Hematopoietic multipotent progenitor cell treated with erythropoietin and hydrocortisone succinate and interleukin-3 and kit ligand, for 17 days (in vitro differentiated cells): ENCODE measurements around the gene CDK8.
A peak's percentile ranks its signal among the peaks of the same experiment; 100 is the strongest.
"Not testable (repeated sequence)": the region's sequence is repeated elsewhere in the genome, so short reads cannot be mapped to it uniquely, and the experiment has no call there.

Experiments
- DNase-seq: peaks from one replicate; pipeline ENCODE4 v3.0.0-alpha.2; 2015; ENCODE audit warnings: low spot score

The CDK8 gene

DNA sequence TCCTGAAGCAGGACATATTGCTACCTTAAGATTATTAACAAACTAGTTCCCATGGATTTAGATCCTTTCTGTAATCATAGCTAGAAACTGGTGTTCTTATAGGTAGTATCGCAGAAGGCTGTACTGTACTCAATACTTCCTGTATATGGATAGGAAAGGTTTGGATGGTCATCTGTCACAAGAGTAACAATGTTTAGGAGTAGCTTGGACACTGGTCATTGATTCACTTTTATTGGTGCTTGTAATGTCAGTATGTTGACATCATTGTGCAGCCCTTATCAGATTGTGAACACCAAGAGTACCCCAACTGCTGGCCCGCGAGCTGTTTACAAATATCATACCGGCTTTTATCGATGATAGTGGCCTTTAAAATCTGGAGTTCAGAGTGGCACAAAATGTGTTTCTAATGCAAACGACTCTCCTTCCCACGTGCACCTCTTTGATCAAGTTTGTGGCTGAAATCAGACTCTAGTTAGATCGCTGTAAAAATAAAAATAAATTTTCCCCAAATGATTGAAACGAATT, 605 bp upstream of the CDK8 start:
- DNase-seq = no peak

DNA sequence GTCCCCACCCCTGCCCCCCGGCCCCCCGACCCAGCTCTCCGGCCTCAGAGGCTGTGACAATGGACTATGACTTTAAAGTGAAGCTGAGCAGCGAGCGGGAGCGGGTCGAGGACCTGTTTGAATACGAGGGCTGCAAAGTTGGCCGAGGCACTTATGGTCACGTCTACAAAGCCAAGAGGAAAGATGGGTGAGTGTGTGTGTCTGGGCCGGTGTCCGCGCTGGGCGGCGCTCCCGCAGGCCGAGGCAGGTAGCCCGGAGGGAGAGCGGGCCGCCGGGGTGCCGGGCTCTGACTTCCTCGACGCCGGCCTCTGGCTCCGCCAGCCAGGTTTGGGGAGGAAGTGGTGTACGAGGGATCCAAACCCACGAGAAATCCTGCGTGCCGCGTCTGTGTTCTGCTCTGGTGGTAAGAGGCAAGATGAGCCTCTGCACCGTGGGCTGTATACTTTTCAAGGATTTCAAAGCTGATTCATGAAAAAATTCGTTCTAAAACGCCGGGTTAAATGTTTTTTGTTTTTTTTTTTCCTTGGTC, 718 bp downstream of the CDK8 start:
- peak; percentile 49 for DNase-seq

DNA sequence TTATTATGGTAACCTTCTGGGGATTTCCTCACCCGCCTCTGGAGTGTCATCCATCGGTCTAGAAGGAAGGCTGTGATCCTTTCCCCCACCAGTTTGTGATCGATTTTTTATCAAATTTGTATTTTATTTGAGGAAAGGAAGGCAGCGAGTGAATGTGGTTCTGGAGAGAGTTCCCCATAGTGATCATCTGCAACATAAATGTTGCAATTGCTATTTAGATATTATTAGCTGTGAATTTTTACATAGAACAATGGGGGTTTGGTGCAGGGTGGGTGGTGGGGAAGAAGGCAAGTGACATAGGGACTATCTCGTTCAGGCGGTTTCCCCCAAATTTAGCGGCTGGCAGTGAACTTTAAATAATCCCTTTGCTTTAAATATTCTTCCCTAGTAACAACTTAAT, 1.2 kb downstream of the CDK8 start:
- DNase-seq = no peak

DNA sequence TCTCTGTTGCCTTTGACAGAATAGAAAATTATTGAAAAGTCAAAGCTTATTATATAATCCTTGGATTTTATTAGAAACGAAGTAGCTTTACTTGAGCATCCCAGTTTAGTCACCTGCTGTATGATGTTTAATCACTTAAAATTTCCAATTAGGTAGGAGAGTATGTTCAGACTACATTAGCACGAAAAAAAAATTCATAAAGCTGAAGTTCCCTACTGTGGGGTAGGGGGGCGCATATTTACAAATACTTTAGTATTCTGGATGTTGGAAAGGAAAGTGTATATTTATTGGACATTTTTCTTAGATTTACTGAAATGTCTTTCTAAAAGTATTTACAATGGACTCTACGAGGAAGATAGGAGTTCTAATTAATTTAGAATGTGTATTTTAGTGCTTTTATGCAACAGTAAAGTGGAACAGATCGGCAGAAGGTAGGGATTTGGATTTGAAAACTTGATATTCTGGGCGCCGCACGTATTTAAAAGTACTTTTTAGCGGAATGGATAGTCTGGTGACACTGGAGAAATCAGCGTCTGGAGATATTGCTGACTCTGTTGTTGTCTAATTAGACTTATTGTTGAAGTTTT, 1.9 kb downstream of the CDK8 start:
- peak; percentile 22 for DNase-seq

DNA sequence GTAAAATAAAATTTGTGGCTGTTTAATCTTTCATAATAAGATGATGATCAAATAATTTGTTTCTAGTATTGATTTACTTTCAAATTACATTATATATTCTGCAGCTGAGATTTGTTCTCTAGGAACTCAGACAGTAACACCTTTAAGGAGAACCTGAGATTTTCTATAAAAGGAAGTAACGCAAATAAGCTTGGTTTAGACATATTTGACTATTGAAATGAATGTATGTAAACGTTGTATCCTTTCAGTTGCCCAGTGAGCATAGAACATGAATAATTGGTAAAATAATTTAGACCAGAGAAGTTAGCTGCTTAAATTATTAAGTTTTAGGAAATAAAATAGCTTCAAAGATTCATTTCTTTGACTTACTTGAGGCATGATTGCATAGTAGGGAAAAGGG, 3.1 kb downstream of the CDK8 start:
- no peak for DNase-seq

DNA sequence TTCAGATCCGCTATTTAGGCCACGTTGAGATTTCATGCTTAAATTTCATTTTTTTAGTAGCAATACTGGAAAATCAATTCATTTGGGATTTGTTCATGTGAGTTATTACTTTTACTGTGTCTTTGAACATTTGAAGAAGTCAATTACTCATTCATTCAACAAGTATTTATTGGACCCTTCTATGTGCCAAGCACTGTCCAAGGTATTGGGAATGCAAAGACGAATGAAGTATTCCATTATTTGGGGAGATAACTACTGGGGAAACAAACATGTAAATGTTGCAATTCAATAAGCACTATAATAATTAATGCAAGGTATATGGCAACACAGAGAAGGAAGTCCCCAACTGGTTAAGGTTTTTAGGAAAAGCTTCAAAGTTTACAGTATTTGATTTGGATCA, 5.7 kb downstream of the CDK8 start:
- no peak for DNase-seq

DNA sequence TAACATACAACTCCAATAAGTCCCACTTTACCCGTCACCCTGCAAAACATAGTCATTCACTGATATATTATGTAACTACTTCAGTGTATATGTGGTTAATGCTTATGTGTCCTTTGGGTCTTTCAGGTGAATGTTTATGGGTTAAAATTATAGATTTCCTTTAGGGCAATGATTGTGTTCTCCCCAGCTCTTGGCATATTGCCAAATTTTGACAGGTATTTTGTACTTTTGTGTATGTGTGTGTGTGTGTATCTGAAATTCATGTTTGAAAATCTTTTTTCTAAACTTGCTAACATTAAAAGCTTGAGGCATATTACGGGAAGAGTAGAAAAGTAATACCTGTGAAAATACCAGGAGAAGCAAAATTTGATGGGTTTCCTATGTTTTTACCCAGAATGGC, 8.2 kb downstream of the CDK8 start:
- DNase-seq = no peak

DNA sequence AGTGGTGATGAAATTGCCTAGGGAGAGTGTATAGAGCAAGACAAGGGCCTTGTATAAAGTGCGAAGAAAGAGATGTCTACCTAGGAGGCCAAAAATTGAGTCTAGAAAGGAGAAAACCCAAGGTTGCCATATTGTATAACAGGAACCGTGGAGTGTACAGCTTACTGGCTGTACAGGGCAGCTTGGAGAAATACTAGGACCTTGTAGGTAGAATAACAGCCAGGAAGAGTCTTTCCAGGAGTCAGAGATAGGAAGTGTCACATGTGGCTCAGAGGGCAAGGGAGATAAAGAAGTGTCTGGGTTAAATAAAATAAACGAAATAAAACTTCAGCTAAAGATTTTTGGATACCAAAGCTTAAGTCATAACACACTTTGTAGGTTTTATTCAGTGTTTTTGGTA, 12.4 kb downstream of the CDK8 start:
- no peak for DNase-seq

DNA sequence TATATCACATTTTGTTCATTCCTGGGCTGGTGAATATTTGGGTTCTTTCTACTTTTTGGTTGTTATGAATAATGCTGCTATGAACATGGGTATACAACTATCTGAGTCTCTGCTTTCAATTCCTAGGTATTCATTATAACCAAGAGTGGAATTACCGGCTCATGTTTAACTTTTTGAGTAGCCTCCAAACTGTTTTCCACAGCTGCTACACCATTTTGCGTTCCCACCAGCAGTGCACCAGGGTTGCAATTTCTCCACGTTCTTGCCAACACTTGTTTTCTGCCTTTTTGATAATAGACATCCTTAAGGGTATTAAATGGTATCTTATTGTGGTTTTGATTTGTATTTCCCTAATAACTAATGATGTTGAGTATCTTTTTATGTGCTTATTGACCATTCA, 16.8 kb downstream of the CDK8 start:
- DNase-seq = no peak

DNA sequence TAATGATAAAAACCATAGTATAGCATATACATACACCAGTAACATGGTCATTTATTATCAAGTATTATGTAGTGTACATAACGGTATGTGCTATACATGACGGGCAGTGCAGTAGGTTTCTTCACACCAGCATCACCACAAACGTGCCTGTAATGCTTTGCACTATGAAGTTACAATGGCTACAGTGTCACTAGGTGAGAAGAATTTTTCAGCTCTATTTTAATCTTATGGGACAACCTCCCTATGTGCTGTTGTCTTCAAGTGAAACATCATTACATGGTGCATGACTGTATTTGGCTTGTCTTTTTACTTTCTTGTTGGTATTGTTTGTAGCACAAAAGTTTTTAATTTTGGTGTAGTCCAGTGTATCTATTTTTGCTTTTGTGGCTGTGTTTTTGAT, 18.7 kb downstream of the CDK8 start:
- no peak for DNase-seq

DNA sequence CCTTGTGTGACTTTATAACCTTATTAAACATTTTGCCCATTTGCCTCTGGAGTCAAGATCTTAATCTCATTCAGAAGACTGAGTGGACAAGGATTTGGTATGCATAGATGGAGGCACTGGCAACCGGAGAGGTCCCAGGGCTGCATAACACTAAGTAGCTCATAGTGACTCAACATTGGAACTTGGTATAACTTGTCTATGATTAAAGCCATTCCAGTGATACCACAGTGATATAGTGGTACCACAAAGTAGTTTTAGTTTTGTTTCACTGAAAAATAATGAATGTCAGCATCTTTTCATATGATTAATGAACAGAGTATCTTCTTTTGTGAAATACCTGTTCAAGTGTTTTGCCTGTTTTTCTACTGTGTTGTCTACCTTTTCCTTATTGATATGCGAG, 26.4 kb downstream of the CDK8 start:
- no peak for DNase-seq

DNA sequence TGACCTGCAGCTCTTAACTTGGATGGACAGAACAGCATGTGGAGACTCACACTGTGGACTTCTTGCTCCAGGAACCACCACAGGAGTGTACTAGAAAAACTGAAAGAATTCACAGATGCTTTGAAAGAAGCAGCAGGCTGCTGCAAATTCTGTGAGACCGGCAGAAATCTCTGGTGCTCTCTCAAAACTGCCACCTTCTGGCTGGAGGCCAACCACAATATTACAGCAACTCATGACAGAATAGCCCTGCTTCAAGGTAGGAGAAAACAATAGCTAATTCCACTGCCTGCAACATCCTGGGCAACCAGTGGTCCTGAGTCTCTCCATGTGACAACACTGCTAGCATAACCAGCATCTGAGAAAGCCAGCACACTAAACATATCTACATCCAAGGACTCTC, 26.9 kb downstream of the CDK8 start:
- DNase-seq = no peak

DNA sequence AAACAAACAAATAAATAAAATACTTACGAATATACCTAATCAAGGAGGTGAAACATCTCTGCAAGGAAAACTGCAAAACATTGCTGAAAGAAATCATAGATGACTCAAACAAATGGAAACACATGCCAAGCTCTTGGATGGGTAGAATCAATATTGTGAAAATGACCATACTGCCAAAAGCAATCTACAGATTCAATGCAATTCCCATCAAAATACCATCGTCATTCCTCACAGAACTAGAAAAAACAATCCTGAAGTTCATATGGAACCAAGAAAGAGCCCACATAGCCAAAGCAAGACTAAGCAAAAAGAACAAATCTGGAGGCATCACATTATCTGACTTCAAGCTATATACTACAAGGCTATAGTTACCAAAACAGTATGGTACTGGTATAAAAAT, 32.0 kb downstream of the CDK8 start:
- not testable (repeated sequence) for DNase-seq

DNA sequence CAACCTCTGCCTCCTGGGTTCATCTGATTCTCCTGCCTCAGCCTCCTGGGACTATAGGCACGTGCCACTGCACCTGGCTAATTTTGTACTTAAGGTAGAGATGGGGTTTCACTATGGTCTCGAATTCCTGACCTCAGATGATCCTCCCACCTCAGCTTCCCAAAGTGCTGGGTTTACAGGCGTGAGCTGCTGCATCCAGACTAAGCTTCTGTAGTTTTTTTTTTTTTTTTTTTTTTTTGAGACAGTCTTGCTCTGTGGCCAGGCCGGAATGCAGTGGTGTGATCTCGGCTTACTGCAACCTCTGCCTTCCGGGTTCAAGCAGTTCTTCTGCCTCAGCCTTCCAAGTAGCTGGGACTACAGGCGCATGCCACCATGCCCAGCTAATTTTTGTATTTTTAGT, 34.9 kb downstream of the CDK8 start:
- not testable (repeated sequence) for DNase-seq

DNA sequence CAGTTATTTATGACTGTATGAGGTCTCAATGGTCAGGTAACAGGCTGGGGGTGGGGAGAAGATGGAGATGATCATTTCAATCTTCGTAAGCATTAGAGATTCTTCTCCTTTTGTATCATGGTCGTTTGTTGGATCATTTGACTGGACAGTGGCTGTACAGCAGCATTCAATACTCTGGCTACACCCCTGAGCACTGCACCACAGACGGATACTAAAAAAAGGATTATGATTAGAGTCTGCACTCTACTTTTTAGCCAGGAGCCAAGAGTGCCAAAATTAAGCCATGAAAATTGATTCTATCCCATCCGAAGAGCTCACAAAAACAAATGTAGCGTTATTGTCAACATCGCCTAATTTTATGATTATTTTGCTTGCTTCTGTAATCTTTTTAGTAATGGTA, 41.9 kb downstream of the CDK8 start:
- DNase-seq = no peak

DNA sequence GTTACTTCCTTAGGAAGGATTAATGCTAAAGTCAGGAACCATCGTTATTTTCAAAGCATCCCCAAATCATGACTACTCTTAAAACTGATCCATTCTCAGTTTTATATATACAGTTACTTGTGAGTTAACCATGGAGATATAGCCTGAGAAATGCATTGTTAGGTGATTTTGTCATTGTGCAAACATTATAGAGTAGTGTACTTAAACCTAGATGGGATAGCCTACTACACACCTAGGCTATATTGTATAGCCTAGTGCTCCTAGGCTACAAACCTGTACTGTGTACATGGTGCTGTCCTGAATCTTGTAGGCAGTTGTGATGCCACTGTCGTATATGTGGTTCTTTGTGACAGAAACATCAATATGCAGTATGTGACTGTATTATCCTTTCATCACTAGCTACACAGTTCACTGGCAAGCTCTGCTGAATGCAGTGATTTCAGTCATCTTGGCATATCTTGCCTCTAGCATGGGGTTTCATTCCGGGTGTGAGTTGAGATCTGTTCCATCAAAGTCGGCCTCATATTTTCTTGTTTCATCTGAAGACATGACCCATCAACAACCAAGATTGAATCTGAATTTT, 45.3 kb downstream of the CDK8 start:
- no peak for DNase-seq

DNA sequence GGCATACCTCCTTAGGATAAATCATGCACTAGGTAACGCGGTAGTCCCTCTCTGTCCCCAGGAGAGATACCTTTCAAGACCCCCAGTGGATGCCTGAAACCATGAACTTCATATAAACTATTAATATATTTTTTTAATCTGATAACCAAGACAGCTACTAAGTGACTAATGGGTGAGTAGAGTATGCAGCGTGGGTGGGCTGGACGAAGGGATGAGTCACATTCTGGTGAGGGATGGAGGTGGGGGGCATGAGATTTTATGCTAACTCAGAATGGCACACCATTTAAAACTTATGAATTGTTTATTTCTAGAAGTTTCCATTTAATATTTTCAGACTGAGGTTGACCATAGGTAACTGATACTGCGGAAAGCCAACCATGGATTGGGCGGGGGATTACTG, 46.2 kb downstream of the CDK8 start:
- no peak for DNase-seq

DNA sequence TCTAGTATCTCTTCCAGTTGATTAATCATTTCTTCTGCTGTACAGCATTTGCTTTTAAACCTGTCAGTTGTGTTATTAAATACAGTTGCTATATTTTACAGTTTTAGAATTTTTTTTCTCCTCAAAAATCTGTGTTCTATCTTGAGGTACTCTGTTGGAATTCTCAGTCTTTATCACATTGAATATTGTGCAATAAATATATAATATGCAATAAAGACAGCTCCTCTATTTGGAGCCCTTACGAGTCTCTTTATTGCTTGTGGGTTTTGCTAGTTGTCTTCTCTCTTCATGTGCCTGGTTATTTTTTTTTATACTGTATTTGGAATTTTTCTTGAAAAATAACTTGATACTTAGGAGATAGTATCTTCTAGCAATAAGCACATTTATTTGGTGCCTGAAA, 51.7 kb downstream of the CDK8 start:
- DNase-seq = no peak

DNA sequence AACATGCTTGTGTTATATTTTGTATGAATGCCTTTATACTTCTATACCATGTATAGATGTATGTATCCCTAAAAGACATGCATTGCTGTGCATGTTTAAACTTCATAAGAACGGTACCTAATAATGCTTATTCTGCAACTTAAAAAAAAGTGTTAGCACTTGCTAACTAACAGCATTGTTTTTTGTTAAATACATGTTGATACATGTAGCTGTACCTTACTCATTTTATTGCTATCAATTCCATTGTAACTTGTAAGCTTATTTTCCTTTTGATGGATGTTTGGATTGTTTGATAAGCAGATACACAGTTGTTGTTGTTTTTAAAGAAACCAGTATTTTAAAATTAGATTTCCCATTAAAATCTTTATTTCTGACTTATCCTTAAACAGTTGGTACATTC, 53.8 kb downstream of the CDK8 start:
- no peak for DNase-seq

DNA sequence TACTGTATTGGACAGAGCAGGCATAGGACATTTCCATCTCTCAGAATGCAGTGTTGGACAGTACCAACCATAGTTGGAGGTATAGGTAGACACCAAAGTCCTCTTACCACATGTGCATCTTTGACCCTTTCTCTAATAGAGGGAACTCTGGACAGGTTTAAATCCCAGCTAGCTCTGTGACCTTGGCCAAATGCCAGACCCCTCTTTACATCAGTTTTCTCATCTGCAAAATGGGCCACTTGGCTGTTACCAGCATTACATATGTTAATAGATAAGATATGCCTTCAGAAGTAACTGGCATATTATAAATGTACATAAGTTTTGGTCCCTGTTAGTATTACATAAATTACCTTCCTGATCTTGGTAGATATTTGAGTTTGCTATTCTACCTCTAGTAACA, 54.3 kb downstream of the CDK8 start:
- no peak for DNase-seq

DNA sequence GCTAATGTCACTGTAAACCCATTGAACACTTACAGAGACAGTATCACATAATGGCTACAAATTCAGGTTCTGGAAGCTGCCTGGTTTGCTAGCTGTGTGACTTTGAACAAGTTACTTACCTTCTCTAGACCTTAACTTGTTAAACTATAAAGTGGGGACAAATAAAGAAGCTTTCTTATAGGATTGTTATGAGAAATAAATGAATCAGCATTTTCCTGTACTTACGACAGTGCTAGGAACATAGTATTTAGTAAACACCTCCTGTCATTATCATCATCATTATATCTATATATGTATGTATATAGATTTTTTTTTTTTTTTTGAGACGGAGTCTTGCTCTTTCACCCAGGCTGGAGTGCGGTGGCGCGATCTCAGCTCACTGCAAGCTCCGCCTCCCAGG, 54.9 kb downstream of the CDK8 start:
- DNase-seq = no peak

DNA sequence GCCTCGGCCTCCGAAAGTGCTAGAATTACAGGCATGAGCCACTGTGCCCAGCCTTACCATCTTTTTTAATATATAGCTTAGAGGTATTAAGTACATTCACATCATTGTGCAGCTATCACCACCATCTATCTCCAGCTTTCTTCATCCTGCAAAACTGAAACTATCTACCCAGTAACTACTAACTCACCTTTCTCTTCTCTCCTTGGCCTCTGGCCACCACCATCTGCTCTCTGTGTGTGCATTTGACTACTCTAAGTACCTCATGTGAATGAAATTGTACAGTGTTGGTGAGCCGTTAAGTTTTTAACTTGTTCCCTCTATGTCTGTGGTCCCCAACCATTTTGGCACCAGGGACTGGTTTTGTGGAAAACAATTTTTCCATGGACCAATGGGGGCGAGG, 56.1 kb downstream of the CDK8 start:
- no peak for DNase-seq

DNA sequence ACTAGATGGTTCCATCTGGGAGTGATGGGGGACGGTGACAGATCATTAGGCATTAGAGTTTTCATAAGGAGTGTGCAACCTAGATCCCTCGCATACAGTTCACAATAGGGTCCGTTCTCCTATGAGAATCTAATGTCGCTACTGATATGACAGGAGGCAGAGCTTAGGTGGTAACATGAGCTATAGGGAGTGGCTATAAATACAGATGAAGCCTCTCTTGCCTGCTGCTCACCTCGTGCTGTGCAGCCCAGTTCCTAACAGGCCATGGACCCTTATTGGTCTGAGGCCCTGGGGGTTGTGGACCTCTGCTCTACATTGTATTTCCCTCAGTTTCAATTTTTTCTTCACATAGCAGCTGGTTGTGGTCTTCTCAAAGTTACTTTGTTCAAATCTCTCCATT, 56.5 kb downstream of the CDK8 start:
- no peak for DNase-seq

DNA sequence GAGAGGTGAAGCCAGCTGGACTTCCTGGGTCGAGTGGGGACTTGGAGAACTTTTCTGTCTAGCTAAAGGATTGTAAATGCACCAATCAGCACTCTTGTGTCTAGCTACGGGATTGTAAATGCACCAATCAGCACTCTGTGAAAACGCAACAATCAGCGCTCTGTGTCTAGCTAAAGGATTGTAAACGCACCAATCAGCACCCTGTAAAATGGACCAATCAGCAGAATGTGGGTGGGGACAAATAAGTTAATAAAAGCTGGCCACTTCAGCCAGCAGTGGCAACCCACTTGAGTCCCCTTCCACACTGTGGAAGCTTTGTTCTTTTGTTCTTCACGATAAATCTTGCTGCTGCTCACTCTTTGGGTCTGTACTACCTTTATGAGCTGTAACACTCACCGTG, 58.1 kb downstream of the CDK8 start:
- not testable (repeated sequence) for DNase-seq
